ENCODE results near the gene TM9SF1. TPM values are rescaled to one million over a fixed set of nuclear protein-coding genes. Genes with fewer than 3 reads are reported as not detected.

Gene TM9SF1
- total RNA-seq, 1 experiment from 2014 or later, result 55.5 TPM

DNA sequence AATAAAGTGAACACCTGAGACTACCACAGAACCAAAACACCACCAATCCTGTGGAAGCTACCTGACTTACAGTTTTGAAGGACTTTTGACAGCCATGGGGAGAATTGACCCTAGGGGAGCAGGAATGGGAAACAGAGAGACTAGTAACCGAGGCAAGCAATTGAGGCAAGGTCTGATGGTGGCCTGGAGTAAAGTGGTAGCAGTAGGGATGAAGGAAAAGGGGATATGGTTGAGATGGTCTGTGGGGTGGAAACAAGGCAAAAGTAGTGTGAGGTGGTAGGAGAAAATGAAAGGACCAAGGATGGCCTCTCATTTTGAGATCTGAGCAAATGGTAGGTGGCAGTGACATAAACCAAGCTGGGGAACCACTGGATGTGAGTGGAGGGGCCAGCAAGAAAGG, 38.4 kb downstream of the TM9SF1 start:
- Histone ChIP-seq H3K27ac (ENCODE audit: low read depth, low read length, poor library complexity, severe bottlenecking) (no peak overlapping the region), H3K4me3 (ENCODE audit: low read depth, low read length, poor library complexity, severe bottlenecking) (no peak overlapping the region), H3K9me3 (ENCODE audit: low read depth, low read length, poor library complexity, severe bottlenecking) (no peaks in the 10 kb centered on the region), H3K27me3 (replicated peaks; ENCODE audit: insufficient read depth, low read depth, low read length, poor library complexity) (no peaks in the 10 kb centered on the region), H3K36me3 (ENCODE audit: insufficient read depth, low read length, poor library complexity, severe bottlenecking) (peaks cover 56% of the 10 kb centered on the region), H3K4me1 (ENCODE audit: insufficient read depth, low read length, poor library complexity, severe bottlenecking) (peaks cover 5% of the 10 kb centered on the region)
- POLR2A ChIA-PET (ENCODE audit: low non-redundant PET), result no interaction called here
- CTCF ChIA-PET, result no interaction called here
- BruUV-seq (replicated peaks), result no TSS peak
- TF ChIP-seq CTCF (conservative IDR thresholded peaks at IDR 0.05; ENCODE audit: low read depth, low read length) (no peak), EZH2 (IDR thresholded peaks at IDR 0.05; ENCODE audit: borderline replicate concordance, low read depth, low read length, poor library complexity, severe bottlenecking) (no peak)
- intact Hi-C loops (cut with micrococcal nuclease; ENCODE audit: unreplicated experiment), result no loop called here
- no peak for DNase-seq (ENCODE audit: low spot score)

DNA sequence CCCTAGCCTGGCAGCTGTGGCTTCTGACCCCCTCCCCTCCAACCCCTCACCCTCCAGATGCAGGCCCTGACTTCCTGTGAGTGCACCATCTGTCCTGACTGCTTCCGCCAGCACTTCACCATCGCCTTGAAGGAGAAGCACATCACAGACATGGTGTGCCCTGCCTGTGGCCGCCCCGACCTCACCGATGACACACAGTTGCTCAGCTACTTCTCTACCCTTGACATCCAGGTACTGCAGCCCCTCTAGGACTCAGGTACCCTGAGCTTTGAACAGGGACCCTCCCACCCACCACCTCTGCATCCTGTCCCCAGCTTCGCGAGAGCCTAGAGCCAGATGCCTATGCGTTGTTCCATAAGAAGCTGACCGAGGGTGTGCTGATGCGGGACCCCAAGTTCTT, 40.1 kb downstream of the TM9SF1 start:
- Histone ChIP-seq H3K4me3 (ENCODE audit: low read depth, low read length, poor library complexity, severe bottlenecking) (no peak overlapping the region), H3K27ac (ENCODE audit: low read depth, low read length, poor library complexity, severe bottlenecking) (no peak overlapping the region), H3K27me3 (replicated peaks; ENCODE audit: insufficient read depth, low read depth, low read length, poor library complexity) (no peaks in the 10 kb centered on the region), H3K36me3 (ENCODE audit: insufficient read depth, low read length, poor library complexity, severe bottlenecking) (peaks cover 64% of the 10 kb centered on the region), H3K4me1 (ENCODE audit: insufficient read depth, low read length, poor library complexity, severe bottlenecking) (no peaks in the 10 kb centered on the region), H3K9me3 (ENCODE audit: low read depth, low read length, poor library complexity, severe bottlenecking) (no peaks in the 10 kb centered on the region)
- DNase-seq (ENCODE audit: low spot score), result no peak
- intact Hi-C loops (cut with micrococcal nuclease; ENCODE audit: unreplicated experiment), result no loop called here
- ChIA-PET CTCF (no interaction called here), POLR2A (ENCODE audit: low non-redundant PET) (interaction anchor here (0.7 kb wide), 1 partner anchor 8 kb away, joined by 6 read pairs; no protein-coding TSS in a partner anchor)
- BruUV-seq (replicated peaks), result no TSS peak
- TF ChIP-seq EZH2 (IDR thresholded peaks at IDR 0.05; ENCODE audit: borderline replicate concordance, low read depth, low read length, poor library complexity, severe bottlenecking) (no peak), CTCF (conservative IDR thresholded peaks at IDR 0.05; ENCODE audit: low read depth, low read length) (no peak)

DNA sequence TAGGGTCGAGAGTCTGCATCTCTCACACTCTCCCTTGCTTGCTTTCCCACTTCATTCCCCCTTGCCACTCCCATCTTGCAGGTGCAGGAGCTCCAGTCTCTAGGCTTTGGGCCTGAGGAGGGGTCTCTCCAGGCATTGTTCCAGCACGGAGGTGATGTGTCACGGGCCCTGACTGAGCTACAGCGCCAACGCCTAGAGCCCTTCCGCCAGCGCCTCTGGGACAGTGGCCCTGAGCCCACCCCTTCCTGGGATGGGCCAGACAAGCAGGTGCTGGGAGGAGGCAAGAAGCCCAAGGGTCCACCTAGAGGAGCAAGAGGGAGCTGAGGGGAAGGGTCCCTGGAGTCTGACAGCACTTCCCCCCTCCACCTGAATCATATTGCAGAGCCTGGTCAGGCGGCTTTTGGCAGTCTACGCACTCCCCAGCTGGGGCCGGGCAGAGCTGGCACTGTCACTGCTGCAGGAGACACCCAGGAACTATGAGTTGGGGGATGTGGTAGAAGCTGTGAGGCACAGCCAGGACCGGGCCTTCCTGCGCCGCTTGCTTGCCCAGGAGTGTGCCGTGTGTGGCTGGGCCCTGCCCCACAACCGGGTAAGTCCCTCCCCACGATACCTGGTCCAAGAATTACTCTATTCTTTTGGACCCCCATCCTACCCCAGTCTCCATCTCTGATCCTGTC, 43.7 kb downstream of the TM9SF1 start:
- intact Hi-C loops (cut with micrococcal nuclease; ENCODE audit: unreplicated experiment), result no loop called here
- ChIA-PET POLR2A (ENCODE audit: low non-redundant PET) (no interaction called here), CTCF (no interaction called here)
- no TSS peak for BruUV-seq (replicated peaks)
- H3K27ac ChIP-seq (ENCODE audit: low read depth, low read length, poor library complexity, severe bottlenecking), result no peak overlapping the region
- H3K4me1 ChIP-seq (ENCODE audit: insufficient read depth, low read length, poor library complexity, severe bottlenecking), result peaks cover 5% of the 10 kb centered on the region
- peaks cover 55% of the 10 kb centered on the region for H3K36me3 ChIP-seq (ENCODE audit: insufficient read depth, low read length, poor library complexity, severe bottlenecking)
- no peak for DNase-seq (ENCODE audit: low spot score)
- TF ChIP-seq EZH2 (IDR thresholded peaks at IDR 0.05; ENCODE audit: borderline replicate concordance, low read depth, low read length, poor library complexity, severe bottlenecking) (no peak), CTCF (conservative IDR thresholded peaks at IDR 0.05; ENCODE audit: low read depth, low read length) (no peak)
- no peaks in the 10 kb centered on the region for H3K27me3 ChIP-seq (replicated peaks; ENCODE audit: insufficient read depth, low read depth, low read length, poor library complexity)
- no peak overlapping the region for H3K4me3 ChIP-seq (ENCODE audit: low read depth, low read length, poor library complexity, severe bottlenecking)
- H3K9me3 ChIP-seq (ENCODE audit: low read depth, low read length, poor library complexity, severe bottlenecking), result no peaks in the 10 kb centered on the region
